Measurements from ENCODE around the gene ACTA2.
"Not testable (repeated sequence)": the region's sequence is repeated elsewhere in the genome, so short reads cannot be mapped to it uniquely, and the experiment has no call there.

The ACTA2 gene

GRCh38 chr10:88932539-88933256 is 19.9 kb downstream of the ACTA2 start:
- H3K9me3 ChIP-seq (ENCODE audit: low read length), result no peaks in the 10 kb centered on the region
- peaks cover 34% of the 10 kb centered on the region for H3K36me3 ChIP-seq (ENCODE audit: insufficient read depth, low read length)
- H3K4me3 ChIP-seq (ENCODE audit: low read depth in 1 of 2, low read length in 2 of 2), result no peak overlapping the region
- no peaks in the 10 kb centered on the region for H3K27me3 ChIP-seq (ENCODE audit: control insufficient read depth in 1 of 2, insufficient read depth in 2 of 2, low read length in 2 of 2)
- H3K9ac ChIP-seq (ENCODE audit: low read length), result no peak overlapping the region
- peaks cover 23% of the 10 kb centered on the region for H3K4me1 ChIP-seq (ENCODE audit: insufficient read depth, low read length)
- H3K27ac ChIP-seq (ENCODE audit: low read depth, low read length), result peak overlapping the region; percentile 41

DNA sequence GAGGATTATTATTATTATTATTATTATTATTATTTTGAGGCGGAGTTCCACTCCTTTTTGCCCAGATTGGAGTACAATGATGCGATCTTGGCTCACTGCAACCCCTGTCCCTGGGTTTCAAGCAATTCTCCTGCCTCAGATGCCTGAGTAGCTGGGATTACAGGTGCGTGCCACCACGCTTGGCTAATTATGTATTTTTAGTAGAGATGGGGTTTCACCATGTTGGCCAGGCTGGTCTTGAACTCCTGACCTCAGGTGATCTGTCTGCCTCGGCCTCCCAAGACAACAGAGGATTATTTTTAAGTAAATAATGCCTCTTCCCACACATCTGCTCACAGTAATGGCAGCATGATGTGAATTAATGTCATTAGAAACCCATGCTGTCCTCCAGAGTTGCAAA is 20.5 kb downstream of the ACTA2 start:
- Histone ChIP-seq H3K27ac (ENCODE audit: low read depth, low read length) (peak overlapping the region; percentile 41), H3K4me1 (ENCODE audit: insufficient read depth, low read length) (peaks cover 23% of the 10 kb centered on the region), H3K36me3 (ENCODE audit: insufficient read depth, low read length) (peaks cover 27% of the 10 kb centered on the region)
- H3K27me3 ChIP-seq (ENCODE audit: control insufficient read depth in 1 of 2, insufficient read depth in 2 of 2, low read length in 2 of 2); H3K4me3 ChIP-seq (ENCODE audit: low read depth in 1 of 2, low read length in 2 of 2); H3K9ac ChIP-seq (ENCODE audit: low read length); H3K9me3 ChIP-seq (ENCODE audit: low read length): not testable (repeated sequence)

GRCh38 chr10:88931548-88931947 is 21.0 kb downstream of the ACTA2 start:
- H3K27me3 ChIP-seq (ENCODE audit: control insufficient read depth in 1 of 2, insufficient read depth in 2 of 2, low read length in 2 of 2), result no peaks in the 10 kb centered on the region
- no peaks in the 10 kb centered on the region for H3K9me3 ChIP-seq (ENCODE audit: low read length)
- H3K4me3 ChIP-seq (ENCODE audit: low read depth in 1 of 2, low read length in 2 of 2), result no peak overlapping the region
- H3K9ac ChIP-seq (ENCODE audit: low read length), result no peak overlapping the region
- peaks cover 23% of the 10 kb centered on the region for H3K4me1 ChIP-seq (ENCODE audit: insufficient read depth, low read length)
- peaks cover 22% of the 10 kb centered on the region for H3K36me3 ChIP-seq (ENCODE audit: insufficient read depth, low read length)
- no peak overlapping the region for H3K27ac ChIP-seq (ENCODE audit: low read depth, low read length)

GRCh38 chr10:88928254-88928653 is 24.3 kb downstream of the ACTA2 start:
- Histone ChIP-seq H3K27me3 (ENCODE audit: control insufficient read depth in 1 of 2, insufficient read depth in 2 of 2, low read length in 2 of 2) (no peaks in the 10 kb centered on the region), H3K4me1 (ENCODE audit: insufficient read depth, low read length) (peaks cover 19% of the 10 kb centered on the region), H3K9me3 (ENCODE audit: low read length) (no peaks in the 10 kb centered on the region), H3K27ac (ENCODE audit: low read depth, low read length) (no peak overlapping the region), H3K36me3 (ENCODE audit: insufficient read depth, low read length) (no peaks in the 10 kb centered on the region), H3K4me3 (ENCODE audit: low read depth in 1 of 2, low read length in 2 of 2) (no peak overlapping the region), H3K9ac (ENCODE audit: low read length) (no peak overlapping the region)

DNA sequence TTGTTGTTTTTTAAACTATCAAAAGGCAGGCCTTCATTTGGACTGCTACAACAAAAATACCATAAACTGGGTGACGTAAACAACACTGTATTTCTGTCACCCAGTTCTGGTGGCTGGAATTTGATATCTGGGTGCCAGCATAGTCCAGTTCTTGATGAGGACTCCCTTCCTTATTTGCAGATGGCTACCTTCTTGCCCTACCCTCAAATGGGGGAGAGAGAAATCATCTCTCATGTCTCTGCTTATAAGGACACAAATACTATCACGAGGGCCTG is 25.2 kb downstream of the ACTA2 start:
- Histone ChIP-seq H3K27me3 (ENCODE audit: control insufficient read depth in 1 of 2, insufficient read depth in 2 of 2, low read length in 2 of 2) (no peaks in the 10 kb centered on the region), H3K4me1 (ENCODE audit: insufficient read depth, low read length) (peaks cover 11% of the 10 kb centered on the region), H3K9me3 (ENCODE audit: low read length) (no peaks in the 10 kb centered on the region), H3K4me3 (ENCODE audit: low read depth in 1 of 2, low read length in 2 of 2) (no peak overlapping the region), H3K36me3 (ENCODE audit: insufficient read depth, low read length) (no peaks in the 10 kb centered on the region), H3K27ac (ENCODE audit: low read depth, low read length) (peak overlapping the region; percentile 28), H3K9ac (ENCODE audit: low read length) (no peak overlapping the region)

GRCh38 chr10:88926566-88927415 is 25.8 kb downstream of the ACTA2 start:
- no peak overlapping the region for H3K4me3 ChIP-seq (ENCODE audit: low read depth in 1 of 2, low read length in 2 of 2)
- H3K9ac ChIP-seq (ENCODE audit: low read length), result no peak overlapping the region

GRCh38 chr10:88923520-88923919 is 29.1 kb downstream of the ACTA2 start:
- no peak overlapping the region for H3K9ac ChIP-seq (ENCODE audit: low read length)
- H3K4me1 ChIP-seq (ENCODE audit: insufficient read depth, low read length), result peaks cover 7% of the 10 kb centered on the region

More at GRCh38 chr10:88926566-88927415, 25.8 kb downstream of the ACTA2 start:
- Histone ChIP-seq H3K36me3 (ENCODE audit: insufficient read depth, low read length) (no peaks in the 10 kb centered on the region), H3K27me3 (ENCODE audit: control insufficient read depth in 1 of 2, insufficient read depth in 2 of 2, low read length in 2 of 2) (no peaks in the 10 kb centered on the region), H3K4me1 (ENCODE audit: insufficient read depth, low read length) (peaks cover 7% of the 10 kb centered on the region), H3K27ac (ENCODE audit: low read depth, low read length) (peak overlapping the region; percentile 28), H3K9me3 (ENCODE audit: low read length) (no peaks in the 10 kb centered on the region)

DNA sequence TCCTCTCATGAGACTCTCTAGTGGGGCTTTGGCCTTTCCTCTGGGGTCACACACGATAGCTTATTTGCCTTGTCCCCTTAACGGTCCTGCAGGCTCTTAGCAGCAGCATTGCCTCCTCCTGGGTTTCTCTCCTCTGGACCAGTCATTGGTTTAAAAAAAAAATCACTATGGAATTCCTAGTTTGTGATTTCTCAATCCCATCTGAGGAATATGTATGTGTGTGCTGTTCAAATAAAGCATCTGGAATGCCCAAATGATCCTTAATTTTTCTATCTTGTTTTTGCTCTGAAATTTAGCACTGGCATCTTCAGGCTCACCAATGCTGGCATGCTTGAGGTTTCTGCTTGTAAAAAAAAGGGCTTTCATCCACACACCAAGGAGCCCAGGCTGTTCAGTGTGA is 30.5 kb downstream of the ACTA2 start:
- H3K27ac ChIP-seq (ENCODE audit: low read depth, low read length), result no peak overlapping the region
- no peaks in the 10 kb centered on the region for H3K27me3 ChIP-seq (ENCODE audit: control insufficient read depth in 1 of 2, insufficient read depth in 2 of 2, low read length in 2 of 2)
- H3K36me3 ChIP-seq (ENCODE audit: insufficient read depth, low read length), result no peaks in the 10 kb centered on the region
- H3K9ac ChIP-seq (ENCODE audit: low read length), result no peak overlapping the region
- H3K9me3 ChIP-seq (ENCODE audit: low read length), result no peaks in the 10 kb centered on the region
- peaks cover 7% of the 10 kb centered on the region for H3K4me1 ChIP-seq (ENCODE audit: insufficient read depth, low read length)
- H3K4me3 ChIP-seq (ENCODE audit: low read depth in 1 of 2, low read length in 2 of 2), result no peak overlapping the region

More at GRCh38 chr10:88923520-88923919, 29.1 kb downstream of the ACTA2 start:
- H3K27ac ChIP-seq (ENCODE audit: low read depth, low read length), result no peak overlapping the region
- H3K9me3 ChIP-seq (ENCODE audit: low read length), result no peaks in the 10 kb centered on the region
- H3K4me3 ChIP-seq (ENCODE audit: low read depth in 1 of 2, low read length in 2 of 2), result no peak overlapping the region
- H3K36me3 ChIP-seq (ENCODE audit: insufficient read depth, low read length), result no peaks in the 10 kb centered on the region
- no peaks in the 10 kb centered on the region for H3K27me3 ChIP-seq (ENCODE audit: control insufficient read depth in 1 of 2, insufficient read depth in 2 of 2, low read length in 2 of 2)

- no peak overlapping the region for H3K27ac ChIP-seq (ENCODE audit: low read depth, low read length)
- H3K27me3 ChIP-seq (ENCODE audit: control insufficient read depth in 1 of 2, insufficient read depth in 2 of 2, low read length in 2 of 2), result no peaks in the 10 kb centered on the region
- no peak overlapping the region for H3K9ac ChIP-seq (ENCODE audit: low read length)
- H3K4me1 ChIP-seq (ENCODE audit: insufficient read depth, low read length), result peaks cover 4% of the 10 kb centered on the region
- H3K36me3 ChIP-seq (ENCODE audit: insufficient read depth, low read length), result no peaks in the 10 kb centered on the region
- H3K4me3 ChIP-seq (ENCODE audit: low read depth in 1 of 2, low read length in 2 of 2), result no peak overlapping the region
- no peaks in the 10 kb centered on the region for H3K9me3 ChIP-seq (ENCODE audit: low read length)
Observed at GRCh38 chr10:88920986-88921593, 31.5 kb downstream of the ACTA2 start.

DNA sequence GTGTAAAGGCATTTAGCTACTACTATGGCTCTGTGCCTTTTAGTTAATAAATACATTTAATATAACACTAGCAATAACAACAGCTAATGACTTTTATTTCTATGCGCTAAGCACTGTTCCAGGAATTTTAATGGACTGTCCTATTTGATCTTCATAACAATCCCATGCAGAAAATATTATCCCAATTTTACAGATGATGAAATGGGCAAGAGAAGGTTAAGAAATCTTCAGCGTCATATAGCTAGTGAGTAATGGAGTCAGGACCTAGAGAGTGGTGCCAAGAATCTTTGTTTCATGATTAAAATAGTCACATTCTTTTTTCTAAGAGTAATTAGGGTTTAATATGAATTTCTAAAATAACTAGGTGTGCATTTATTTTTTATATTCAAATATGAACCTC is 32.4 kb downstream of the ACTA2 start:
- Histone ChIP-seq H3K9me3 (ENCODE audit: low read length) (no peaks in the 10 kb centered on the region), H3K36me3 (ENCODE audit: insufficient read depth, low read length) (no peaks in the 10 kb centered on the region), H3K4me1 (ENCODE audit: insufficient read depth, low read length) (no peaks in the 10 kb centered on the region), H3K9ac (ENCODE audit: low read length) (no peak overlapping the region), H3K27me3 (ENCODE audit: control insufficient read depth in 1 of 2, insufficient read depth in 2 of 2, low read length in 2 of 2) (no peaks in the 10 kb centered on the region), H3K27ac (ENCODE audit: low read depth, low read length) (no peak overlapping the region), H3K4me3 (ENCODE audit: low read depth in 1 of 2, low read length in 2 of 2) (no peak overlapping the region)

- Histone ChIP-seq H3K27ac (ENCODE audit: low read depth, low read length) (no peak overlapping the region), H3K9me3 (ENCODE audit: low read length) (no peaks in the 10 kb centered on the region), H3K36me3 (ENCODE audit: insufficient read depth, low read length) (no peaks in the 10 kb centered on the region), H3K27me3 (ENCODE audit: control insufficient read depth in 1 of 2, insufficient read depth in 2 of 2, low read length in 2 of 2) (no peaks in the 10 kb centered on the region), H3K9ac (ENCODE audit: low read length) (no peak overlapping the region), H3K4me3 (ENCODE audit: low read depth in 1 of 2, low read length in 2 of 2) (no peak overlapping the region), H3K4me1 (ENCODE audit: insufficient read depth, low read length) (no peaks in the 10 kb centered on the region)
Observed at GRCh38 chr10:88919041-88919440, 33.5 kb downstream of the ACTA2 start.

Measured in muscle layer of colon (tissue), 2 donors.